Measurements from ENCODE around the gene ZC3H10.

ZC3H10 gene

DNA sequence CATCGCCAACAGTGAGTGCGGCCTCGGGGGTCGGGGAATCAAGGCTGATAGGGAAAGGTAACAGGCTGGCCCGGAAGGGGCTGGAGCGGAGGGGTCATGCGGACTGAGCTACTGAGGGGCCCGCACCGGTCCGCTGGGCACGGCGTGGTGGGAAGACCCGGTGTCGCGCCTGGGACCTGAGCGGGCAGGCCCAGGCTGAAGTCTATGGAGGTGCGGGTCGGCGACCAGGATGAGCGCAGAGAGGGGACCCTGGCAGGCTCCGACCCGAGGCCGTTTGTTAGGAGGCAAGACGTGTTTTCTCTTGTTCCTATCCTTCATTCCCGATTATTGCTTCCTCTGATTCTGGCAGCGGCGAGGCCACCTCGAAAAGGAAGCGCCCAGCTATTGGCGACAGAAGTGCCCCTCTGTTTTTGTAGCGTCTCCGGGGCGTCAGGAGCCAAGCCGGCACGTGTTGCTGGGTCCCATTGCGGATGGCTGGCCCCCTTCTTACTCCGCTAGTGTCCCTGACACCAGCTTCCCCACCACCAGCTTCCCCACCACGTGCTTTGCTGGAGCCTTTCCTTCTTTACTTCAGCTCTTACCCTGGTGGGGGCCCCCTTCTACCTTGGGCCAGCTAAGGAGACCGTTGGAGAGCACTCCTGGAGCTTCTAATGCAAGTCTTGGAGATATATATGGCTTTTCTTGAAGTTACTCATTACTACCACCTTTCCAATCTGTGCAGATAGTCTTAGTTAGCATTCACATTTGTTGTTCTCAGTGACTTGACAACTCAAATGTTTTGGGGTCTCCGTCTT lies 13.1 kb upstream of the ZC3H10 start:
- Histone ChIP-seq H2BK12ac (ENCODE audit: low read length in 2 of 2) (no peak overlapping the region), H3K27ac (ENCODE audit: low read length, poor library complexity, severe bottlenecking) (peak overlapping the region; percentile 49), H2BK120ac (ENCODE audit: low read depth, low read length) (no peak overlapping the region), H3K9me3 (ENCODE audit: control insufficient read depth, low read length) (no peaks in the 10 kb centered on the region), H4K91ac (ENCODE audit: low read length) (no peak overlapping the region), H2AK5ac (ENCODE audit: low read length, severe bottlenecking) (no peak overlapping the region), H2BK5ac (ENCODE audit: low read depth, low read length, poor library complexity, severe bottlenecking) (peak overlapping the region; percentile 48), H3K23ac (ENCODE audit: low read length in 2 of 2) (peak overlapping the region in 1 of 2 experiments; percentile 78), H3K9ac (ENCODE audit: low read length) (peak overlapping the region; percentile 97), H3K36me3 (ENCODE audit: control insufficient read depth in 1 of 2, insufficient read depth in 2 of 2, low read depth in 1 of 2, low read length in 2 of 2) (peaks cover 15 to 33% of the 10 kb centered on the region in 2 experiments), H3K4me3 (ENCODE audit: insufficient read depth in 1 of 2, low read depth in 1 of 2, low read length in 2 of 2) (peak overlapping the region; percentile 81 to 98), H3K4me1 (ENCODE audit: control insufficient read depth, insufficient read depth, low read depth, low read length) (no peaks in the 10 kb centered on the region), H3K18ac (ENCODE audit: low read depth in 1 of 2, low read length in 2 of 2) (peak overlapping the region; percentile 49 to 75), H3K4ac (ENCODE audit: low read depth in 1 of 2, low read length in 2 of 2) (peak overlapping the region in 1 of 2 experiments; percentile 27), H2BK15ac (ENCODE audit: low read depth, poor library complexity, severe bottlenecking) (peak overlapping the region; percentile 12), H3K14ac (ENCODE audit: low read length in 2 of 2) (peak overlapping the region in 1 of 2 experiments; percentile 29), H3K79me1 (replicated peaks; ENCODE audit: low read length, poor library complexity, severe bottlenecking) (peaks cover 4% of the 10 kb centered on the region), H4K8ac (ENCODE audit: low read length) (peak overlapping the region; percentile 0), H3K4me2 (ENCODE audit: low read length, poor library complexity, severe bottlenecking) (peak overlapping the region; percentile 67), H3K27me3 (ENCODE audit: control insufficient read depth in 1 of 2, insufficient read depth in 1 of 2, low read length in 2 of 2) (no peaks in the 10 kb centered on the region), H2AFZ (ENCODE audit: low read depth, low read length) (peak overlapping the region; percentile 6)
- peak; percentile 40 for DNase-seq
- under 1% methylated on average over 39 of the region's 40 CpGs for WGBS

DNA sequence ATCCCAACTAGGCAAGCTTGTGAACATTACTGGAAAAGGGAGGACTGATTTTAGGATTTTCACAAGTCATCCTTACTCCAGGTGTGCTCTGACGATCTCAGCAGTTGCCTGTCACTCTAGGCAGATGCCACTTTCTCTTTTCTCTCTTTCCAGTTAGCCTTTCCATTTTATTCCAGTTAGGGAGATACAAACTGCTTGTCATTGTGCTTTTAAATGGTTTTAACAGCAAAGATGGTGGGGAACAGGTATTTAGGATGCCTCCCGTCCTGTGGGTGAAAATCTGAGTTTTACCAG lies 12.5 kb upstream of the ZC3H10 start:
- Histone ChIP-seq H3K79me1 (replicated peaks; ENCODE audit: low read length, poor library complexity, severe bottlenecking) (peaks cover 4% of the 10 kb centered on the region), H3K4me1 (ENCODE audit: control insufficient read depth, insufficient read depth, low read depth, low read length) (no peaks in the 10 kb centered on the region), H3K9ac (ENCODE audit: low read length) (peak overlapping the region; percentile 97), H3K36me3 (ENCODE audit: control insufficient read depth in 1 of 2, insufficient read depth in 2 of 2, low read depth in 1 of 2, low read length in 2 of 2) (peaks cover 20 to 38% of the 10 kb centered on the region in 2 experiments), H3K9me3 (ENCODE audit: control insufficient read depth, low read length) (no peaks in the 10 kb centered on the region), H3K4me3 (ENCODE audit: insufficient read depth in 1 of 2, low read depth in 1 of 2, low read length in 2 of 2) (peak overlapping the region in 1 of 2 experiments; percentile 98), H4K91ac (ENCODE audit: low read length) (no peak overlapping the region), H3K4me2 (ENCODE audit: low read length, poor library complexity, severe bottlenecking) (peak overlapping the region; percentile 67), H3K23ac (ENCODE audit: low read length in 2 of 2) (no peak overlapping the region), H2BK5ac (ENCODE audit: low read depth, low read length, poor library complexity, severe bottlenecking) (no peak overlapping the region), H3K18ac (ENCODE audit: low read depth in 1 of 2, low read length in 2 of 2) (no peak overlapping the region), H2AFZ (ENCODE audit: low read depth, low read length) (no peak overlapping the region), H2BK12ac (ENCODE audit: low read length in 2 of 2) (no peak overlapping the region), H3K27me3 (ENCODE audit: control insufficient read depth in 1 of 2, insufficient read depth in 1 of 2, low read length in 2 of 2) (no peaks in the 10 kb centered on the region), H2BK120ac (ENCODE audit: low read depth, low read length) (no peak overlapping the region), H3K4ac (ENCODE audit: low read depth in 1 of 2, low read length in 2 of 2) (no peak overlapping the region), H3K14ac (ENCODE audit: low read length in 2 of 2) (no peak overlapping the region), H2BK15ac (ENCODE audit: low read depth, poor library complexity, severe bottlenecking) (no peak overlapping the region), H2AK5ac (ENCODE audit: low read length, severe bottlenecking) (no peak overlapping the region), H4K8ac (ENCODE audit: low read length) (no peak overlapping the region), H3K27ac (ENCODE audit: low read length, poor library complexity, severe bottlenecking) (no peak overlapping the region)
- DNase-seq: no peak
- 29% methylated on average over 1 of the region's 2 CpGs for WGBS

DNA sequence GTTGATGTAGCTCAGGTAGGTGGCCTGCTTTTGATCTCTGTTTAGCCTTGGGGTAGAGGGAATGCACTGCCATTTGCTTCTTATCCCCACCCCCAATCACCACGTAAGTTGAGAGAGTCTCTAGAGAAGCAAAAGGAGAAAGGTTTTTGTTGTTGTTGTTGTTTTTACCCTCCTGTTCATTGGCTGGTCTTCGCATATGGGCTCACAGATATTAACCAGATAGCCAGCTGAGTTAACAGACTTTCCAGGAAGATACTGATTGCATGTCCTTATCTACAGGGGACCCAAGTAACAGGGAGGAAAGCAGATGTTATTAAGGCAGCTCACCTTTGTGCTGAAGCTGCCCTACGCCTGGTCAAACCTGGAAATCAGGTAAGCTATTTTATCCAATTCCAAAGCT lies 10.8 kb upstream of the ZC3H10 start:
- no peak overlapping the region for H2BK5ac ChIP-seq (ENCODE audit: low read depth, low read length, poor library complexity, severe bottlenecking)
- DNase-seq: no peak
- H3K4me3 ChIP-seq (ENCODE audit: insufficient read depth in 1 of 2, low read depth in 1 of 2, low read length in 2 of 2): no peak overlapping the region
- H3K79me1 ChIP-seq (replicated peaks; ENCODE audit: low read length, poor library complexity, severe bottlenecking): peaks cover 4% of the 10 kb centered on the region
- H2BK12ac ChIP-seq (ENCODE audit: low read length in 2 of 2): no peak overlapping the region
- H3K4me1 ChIP-seq (ENCODE audit: control insufficient read depth, insufficient read depth, low read depth, low read length): no peaks in the 10 kb centered on the region
- H3K18ac ChIP-seq (ENCODE audit: low read depth in 1 of 2, low read length in 2 of 2): no peak overlapping the region
- no peak overlapping the region for H3K27ac ChIP-seq (ENCODE audit: low read length, poor library complexity, severe bottlenecking)
- peaks cover 30 to 55% of the 10 kb centered on the region in 2 experiments for H3K36me3 ChIP-seq (ENCODE audit: control insufficient read depth in 1 of 2, insufficient read depth in 2 of 2, low read depth in 1 of 2, low read length in 2 of 2)
- no peak overlapping the region for H3K23ac ChIP-seq (ENCODE audit: low read length in 2 of 2)
- no peak overlapping the region for H3K4me2 ChIP-seq (ENCODE audit: low read length, poor library complexity, severe bottlenecking)
- no peak overlapping the region for H3K4ac ChIP-seq (ENCODE audit: low read depth in 1 of 2, low read length in 2 of 2)
- H2AFZ ChIP-seq (ENCODE audit: low read depth, low read length): no peak overlapping the region
- no peak overlapping the region for H2BK120ac ChIP-seq (ENCODE audit: low read depth, low read length)
- H4K8ac ChIP-seq (ENCODE audit: low read length): no peak overlapping the region
- H2AK5ac ChIP-seq (ENCODE audit: low read length, severe bottlenecking): no peak overlapping the region
- 97% methylated on average over 2 of the region's 3 CpGs for WGBS
- H2BK15ac ChIP-seq (ENCODE audit: low read depth, poor library complexity, severe bottlenecking): no peak overlapping the region
- peak overlapping the region; percentile 97 for H3K9ac ChIP-seq (ENCODE audit: low read length)
- H3K27me3 ChIP-seq (ENCODE audit: control insufficient read depth in 1 of 2, insufficient read depth in 1 of 2, low read length in 2 of 2): no peaks in the 10 kb centered on the region
- no peak overlapping the region for H4K91ac ChIP-seq (ENCODE audit: low read length)
- no peaks in the 10 kb centered on the region for H3K9me3 ChIP-seq (ENCODE audit: control insufficient read depth, low read length)
- H3K14ac ChIP-seq (ENCODE audit: low read length in 2 of 2): no peak overlapping the region

GRCh38 chr12:56110571-56110970 lies 7.5 kb upstream of the ZC3H10 start:
- no peak overlapping the region for H2AK5ac ChIP-seq (ENCODE audit: low read length, severe bottlenecking)
- H3K18ac ChIP-seq (ENCODE audit: low read depth in 1 of 2, low read length in 2 of 2): no peak overlapping the region
- H3K27ac ChIP-seq (ENCODE audit: low read length, poor library complexity, severe bottlenecking): no peak overlapping the region
- H4K91ac ChIP-seq (ENCODE audit: low read length): no peak overlapping the region
- no peak overlapping the region for H3K4me3 ChIP-seq (ENCODE audit: insufficient read depth in 1 of 2, low read depth in 1 of 2, low read length in 2 of 2)
- no peaks in the 10 kb centered on the region for H3K4me1 ChIP-seq (ENCODE audit: control insufficient read depth, insufficient read depth, low read depth, low read length)
- no peak overlapping the region for H3K4me2 ChIP-seq (ENCODE audit: low read length, poor library complexity, severe bottlenecking)
- no peak overlapping the region for H3K14ac ChIP-seq (ENCODE audit: low read length in 2 of 2)
- H3K27me3 ChIP-seq (ENCODE audit: control insufficient read depth in 1 of 2, insufficient read depth in 1 of 2, low read length in 2 of 2): no peaks in the 10 kb centered on the region
- peaks cover 38 to 75% of the 10 kb centered on the region in 2 experiments for H3K36me3 ChIP-seq (ENCODE audit: control insufficient read depth in 1 of 2, insufficient read depth in 2 of 2, low read depth in 1 of 2, low read length in 2 of 2)
- H2BK15ac ChIP-seq (ENCODE audit: low read depth, poor library complexity, severe bottlenecking): no peak overlapping the region
- WGBS: 95% methylated on average over 4 of the region's 5 CpGs
- peaks cover 4% of the 10 kb centered on the region for H3K79me1 ChIP-seq (replicated peaks; ENCODE audit: low read length, poor library complexity, severe bottlenecking)
- H2BK12ac ChIP-seq (ENCODE audit: low read length in 2 of 2): no peak overlapping the region
- no peaks in the 10 kb centered on the region for H3K9me3 ChIP-seq (ENCODE audit: control insufficient read depth, low read length)
- no peak overlapping the region for H2AFZ ChIP-seq (ENCODE audit: low read depth, low read length)
- no peak for DNase-seq
- H3K9ac ChIP-seq (ENCODE audit: low read length): no peak overlapping the region
- no peak overlapping the region for H3K4ac ChIP-seq (ENCODE audit: low read depth in 1 of 2, low read length in 2 of 2)
- H4K8ac ChIP-seq (ENCODE audit: low read length): no peak overlapping the region
- H2BK120ac ChIP-seq (ENCODE audit: low read depth, low read length): no peak overlapping the region
- no peak overlapping the region for H2BK5ac ChIP-seq (ENCODE audit: low read depth, low read length, poor library complexity, severe bottlenecking)
- H3K23ac ChIP-seq (ENCODE audit: low read length in 2 of 2): no peak overlapping the region
